Choroid plexus epithelial cell (primary cell): ENCODE results near the gene INCA1.

Experiments used
- DNase-seq: peaks from one replicate; pipeline ENCODE4 v3.0.0-alpha.2; 2010; ENCODE audit warnings: low read depth
- H3K4me3 ChIP-seq: 2 replicates; pipeline ENCODE4 v1.5.1; 2011; ENCODE audit warnings: low read depth, mild to moderate bottlenecking, control low read depth, low read length, moderate library complexity
- CTCF ChIP-seq: conservative IDR thresholded peaks from 2 replicates; pipeline ENCODE4 v1.5.1; 2011; ENCODE audit warnings: low read depth, mild to moderate bottlenecking, control low read depth, inconsistent platforms, low read length, moderate library complexity

The INCA1 gene

DNA sequence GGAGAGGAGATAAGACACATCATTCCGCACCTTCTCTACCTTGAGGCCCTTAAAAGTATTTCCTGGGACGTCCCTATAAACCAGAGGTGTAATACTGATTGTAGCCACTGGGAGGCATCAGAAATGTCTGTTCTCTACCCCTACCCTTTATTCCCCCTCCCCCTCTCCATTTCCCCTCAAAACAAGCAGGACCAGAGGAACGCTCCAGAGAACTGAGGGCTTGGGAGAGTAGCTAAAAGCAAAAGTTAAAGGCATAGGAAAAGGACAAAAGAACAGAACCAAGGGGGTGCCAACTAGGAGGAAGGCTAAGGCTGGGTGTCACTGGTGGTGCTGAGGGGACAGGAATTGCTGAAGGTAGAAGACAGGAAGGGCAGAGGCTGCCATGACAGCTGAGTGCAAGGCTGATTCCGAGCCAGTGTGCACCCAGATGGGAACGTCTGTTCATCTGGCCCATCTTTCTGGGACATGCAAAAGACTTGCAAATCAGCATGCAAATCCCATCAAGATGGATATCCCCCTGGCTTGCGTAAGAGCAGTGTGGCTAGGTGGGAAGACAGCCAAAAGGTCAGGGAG is 16.6 kb downstream of the INCA1 start:
- DNase-seq = peak; percentile 69
- no peak overlapping the region for H3K4me3 ChIP-seq
- peak; percentile 71 for TF ChIP-seq CTCF

GRCh38 chr17:4978726-4979125 is 18.6 kb downstream of the INCA1 start:
- no peak for DNase-seq
- H3K4me3 ChIP-seq = no peak overlapping the region

GRCh38 chr17:4974115-4974670 is 23.1 kb downstream of the INCA1 start:
- no peak for TF ChIP-seq CTCF
- DNase-seq = no peak
- H3K4me3 ChIP-seq = no peak overlapping the region

More at GRCh38 chr17:4978726-4979125, 18.6 kb downstream of the INCA1 start:
- TF ChIP-seq CTCF = no peak

- no peak for DNase-seq
- no peak overlapping the region for H3K4me3 ChIP-seq
- no peak for TF ChIP-seq CTCF
Measured at GRCh38 chr17:4973256-4974114, 23.8 kb downstream of the INCA1 start.

GRCh38 chr17:4972752-4973151 is 24.6 kb downstream of the INCA1 start:
- no peak overlapping the region for H3K4me3 ChIP-seq
- no peak for DNase-seq
- TF ChIP-seq CTCF = no peak

- no peak for TF ChIP-seq CTCF
- DNase-seq = no peak
Measured at GRCh38 chr17:4972322-4972721, 25.0 kb downstream of the INCA1 start.

More at GRCh38 chr17:4972322-4972721, 25.0 kb downstream of the INCA1 start:
- no peak overlapping the region for H3K4me3 ChIP-seq
